ENCODE results near the gene PSTPIP2.

PSTPIP2 gene

GRCh38 chr18:45954070-45954934, 117.8 kb downstream of the PSTPIP2 start:
- Histone ChIP-seq H3K36me3 (ENCODE audit: control insufficient read depth, insufficient read depth, low read length) (peaks cover 57% of the 10 kb centered on the region), H3K4me1 (ENCODE audit: control insufficient read depth, insufficient read depth, low read length, poor library complexity, severe bottlenecking) (no peaks in the 10 kb centered on the region), H3K9me3 (ENCODE audit: control insufficient read depth, low read length) (no peaks in the 10 kb centered on the region), H3K27me3 (replicated peaks; ENCODE audit: control insufficient read depth, insufficient read depth, low read length, poor library complexity, severe bottlenecking) (no peaks in the 10 kb centered on the region), H3K27ac (ENCODE audit: insufficient read depth, low read length, poor library complexity, severe bottlenecking) (no peak overlapping the region), H3K4me3 (ENCODE audit: insufficient read depth, low read depth, low read length, poor library complexity, severe bottlenecking) (no peak overlapping the region)
- DNase-seq: no peak

DNA sequence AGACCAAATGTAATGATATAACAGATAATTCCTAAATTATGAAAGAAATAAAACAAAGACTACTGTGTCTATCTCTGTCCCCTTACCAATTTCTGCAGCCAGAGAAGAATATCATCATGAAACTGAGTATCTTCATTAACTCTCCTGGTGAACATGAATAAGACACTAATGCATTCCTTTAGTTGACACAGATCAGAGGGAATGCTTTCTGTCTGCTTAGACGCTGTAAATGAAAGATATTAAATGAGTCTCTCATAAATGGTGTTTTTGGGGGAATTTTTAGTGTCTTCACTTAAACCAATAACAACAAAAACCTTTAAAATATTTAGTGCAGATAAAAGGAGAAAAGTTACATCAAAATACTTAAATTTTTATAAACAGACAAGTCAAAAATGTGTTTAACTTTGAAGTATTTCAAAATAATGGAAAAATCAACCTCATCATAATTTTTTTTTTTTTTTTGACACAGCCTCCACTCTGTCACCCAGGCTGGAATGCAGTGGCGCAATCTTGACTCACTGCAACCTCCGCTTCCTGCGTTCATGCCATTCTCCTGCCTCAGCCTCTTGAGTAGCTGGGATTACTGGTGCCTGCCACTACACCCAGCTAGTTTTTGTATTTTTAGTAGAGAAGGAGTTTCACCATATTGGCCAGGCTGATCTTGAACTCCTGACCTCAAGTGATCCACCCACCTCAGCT, 120.9 kb downstream of the PSTPIP2 start:
- DNase-seq: no peak
- Histone ChIP-seq H3K27ac (ENCODE audit: insufficient read depth, low read length, poor library complexity, severe bottlenecking) (no peak overlapping the region), H3K4me1 (ENCODE audit: control insufficient read depth, insufficient read depth, low read length, poor library complexity, severe bottlenecking) (no peaks in the 10 kb centered on the region), H3K9me3 (ENCODE audit: control insufficient read depth, low read length) (no peaks in the 10 kb centered on the region), H3K27me3 (replicated peaks; ENCODE audit: control insufficient read depth, insufficient read depth, low read length, poor library complexity, severe bottlenecking) (no peaks in the 10 kb centered on the region), H3K4me3 (ENCODE audit: insufficient read depth, low read depth, low read length, poor library complexity, severe bottlenecking) (no peak overlapping the region), H3K36me3 (ENCODE audit: control insufficient read depth, insufficient read depth, low read length) (peaks cover 81% of the 10 kb centered on the region)

DNA sequence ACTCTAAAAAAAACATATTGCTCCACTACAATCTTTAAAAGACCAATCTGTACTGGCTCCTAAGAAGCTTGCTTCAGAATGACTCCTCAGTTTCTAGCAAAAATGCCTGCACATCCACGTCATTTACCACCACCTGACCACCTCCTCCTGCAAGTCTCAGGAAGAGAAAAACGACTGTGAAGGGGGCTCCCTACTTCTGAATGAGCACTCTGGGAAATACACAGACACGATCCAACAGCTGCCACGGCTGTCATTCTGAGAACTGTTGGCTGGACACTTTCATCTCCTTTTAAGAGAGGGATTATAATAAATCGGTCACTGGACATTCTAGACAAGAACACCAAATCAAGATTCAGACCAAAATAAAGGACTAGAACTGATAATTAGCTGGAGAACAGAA, 126.4 kb downstream of the PSTPIP2 start:
- no peak for DNase-seq
- H3K27ac ChIP-seq (ENCODE audit: insufficient read depth, low read length, poor library complexity, severe bottlenecking): no peak overlapping the region
- H3K9me3 ChIP-seq (ENCODE audit: control insufficient read depth, low read length): no peaks in the 10 kb centered on the region
- H3K4me3 ChIP-seq (ENCODE audit: insufficient read depth, low read depth, low read length, poor library complexity, severe bottlenecking): no peak overlapping the region
- H3K27me3 ChIP-seq (replicated peaks; ENCODE audit: control insufficient read depth, insufficient read depth, low read length, poor library complexity, severe bottlenecking): no peaks in the 10 kb centered on the region
- no peaks in the 10 kb centered on the region for H3K4me1 ChIP-seq (ENCODE audit: control insufficient read depth, insufficient read depth, low read length, poor library complexity, severe bottlenecking)
- peaks cover 84% of the 10 kb centered on the region for H3K36me3 ChIP-seq (ENCODE audit: control insufficient read depth, insufficient read depth, low read length)

- Histone ChIP-seq H3K36me3 (ENCODE audit: control insufficient read depth, insufficient read depth, low read length) (peaks cover 72% of the 10 kb centered on the region), H3K4me1 (ENCODE audit: control insufficient read depth, insufficient read depth, low read length, poor library complexity, severe bottlenecking) (peaks cover 2% of the 10 kb centered on the region)
- DNase-seq: no peak
Measured at GRCh38 chr18:45940724-45941123, 131.3 kb downstream of the PSTPIP2 start.

DNA sequence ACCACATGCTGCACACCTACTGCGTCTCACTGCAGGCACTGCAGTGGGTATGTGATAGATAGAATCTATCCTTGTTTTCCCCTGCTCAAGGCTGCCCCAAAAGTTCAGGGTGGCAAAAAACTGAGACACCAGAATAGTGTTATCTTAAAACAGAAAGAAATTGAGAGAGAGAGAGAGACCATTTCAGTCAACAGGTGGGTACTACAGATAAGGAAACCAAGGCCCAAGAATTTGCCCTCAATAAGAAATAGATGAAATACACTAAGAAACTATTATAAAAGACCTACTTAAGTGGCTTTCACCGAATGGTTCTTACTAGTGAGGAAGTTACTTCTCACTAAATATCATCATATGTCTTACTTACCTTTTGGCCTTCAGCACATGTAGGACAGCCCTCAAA, 132.8 kb downstream of the PSTPIP2 start:
- no peak overlapping the region for H3K27ac ChIP-seq (ENCODE audit: insufficient read depth, low read length, poor library complexity, severe bottlenecking)
- no peaks in the 10 kb centered on the region for H3K9me3 ChIP-seq (ENCODE audit: control insufficient read depth, low read length)
- H3K4me3 ChIP-seq (ENCODE audit: insufficient read depth, low read depth, low read length, poor library complexity, severe bottlenecking): no peak overlapping the region
- no peaks in the 10 kb centered on the region for H3K27me3 ChIP-seq (replicated peaks; ENCODE audit: control insufficient read depth, insufficient read depth, low read length, poor library complexity, severe bottlenecking)
- peaks cover 66% of the 10 kb centered on the region for H3K36me3 ChIP-seq (ENCODE audit: control insufficient read depth, insufficient read depth, low read length)
- H3K4me1 ChIP-seq (ENCODE audit: control insufficient read depth, insufficient read depth, low read length, poor library complexity, severe bottlenecking): peaks cover 2% of the 10 kb centered on the region
- DNase-seq: no peak

More at GRCh38 chr18:45940724-45941123, 131.3 kb downstream of the PSTPIP2 start:
- Histone ChIP-seq H3K27me3 (replicated peaks; ENCODE audit: control insufficient read depth, insufficient read depth, low read length, poor library complexity, severe bottlenecking) (no peaks in the 10 kb centered on the region), H3K4me3 (ENCODE audit: insufficient read depth, low read depth, low read length, poor library complexity, severe bottlenecking) (no peak overlapping the region), H3K27ac (ENCODE audit: insufficient read depth, low read length, poor library complexity, severe bottlenecking) (no peak overlapping the region), H3K9me3 (ENCODE audit: control insufficient read depth, low read length) (no peaks in the 10 kb centered on the region)

- Histone ChIP-seq H3K27ac (ENCODE audit: insufficient read depth, low read length, poor library complexity, severe bottlenecking) (no peak overlapping the region), H3K4me1 (ENCODE audit: control insufficient read depth, insufficient read depth, low read length, poor library complexity, severe bottlenecking) (peaks cover 2% of the 10 kb centered on the region), H3K36me3 (ENCODE audit: control insufficient read depth, insufficient read depth, low read length) (peaks cover 60% of the 10 kb centered on the region), H3K27me3 (replicated peaks; ENCODE audit: control insufficient read depth, insufficient read depth, low read length, poor library complexity, severe bottlenecking) (no peaks in the 10 kb centered on the region), H3K4me3 (ENCODE audit: insufficient read depth, low read depth, low read length, poor library complexity, severe bottlenecking) (no peak overlapping the region), H3K9me3 (ENCODE audit: control insufficient read depth, low read length) (no peaks in the 10 kb centered on the region)
- no peak for DNase-seq
Measured at GRCh38 chr18:45938488-45938935, 133.5 kb downstream of the PSTPIP2 start.

DNA sequence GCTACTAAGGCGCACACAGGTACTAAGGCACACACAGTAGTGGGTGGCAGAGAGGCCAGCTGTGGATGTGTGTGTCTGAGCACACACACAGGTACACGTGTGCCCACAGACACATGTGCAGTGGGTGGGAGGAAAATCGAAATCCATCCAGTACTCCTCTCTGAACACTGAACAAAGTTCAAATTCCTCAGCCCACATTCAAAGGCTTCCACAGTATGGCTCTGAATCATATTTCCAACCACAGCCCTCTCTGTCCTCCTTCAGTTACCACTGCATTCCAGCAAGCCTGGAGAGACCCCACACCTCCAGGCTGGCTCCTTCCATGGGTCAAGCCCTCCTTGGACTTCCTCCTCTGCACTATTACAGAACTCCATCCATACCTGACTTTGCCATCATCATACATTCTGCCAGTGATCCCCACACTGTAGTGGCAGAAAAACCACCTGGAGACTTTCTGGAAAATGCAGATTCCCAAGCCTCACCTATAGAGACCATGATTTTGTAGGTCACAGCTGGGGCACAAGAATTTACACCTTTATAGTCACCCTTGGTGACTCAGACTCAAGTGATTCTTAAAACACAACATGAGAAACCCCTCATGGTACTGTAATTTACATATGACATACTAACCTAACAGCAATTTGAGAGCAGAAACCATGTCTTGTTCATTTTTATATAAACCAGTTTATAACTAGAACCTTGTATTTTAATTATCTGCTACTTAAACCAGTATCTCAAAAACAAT, 136.3 kb downstream of the PSTPIP2 start:
- no peak for DNase-seq
- peaks cover 51% of the 10 kb centered on the region for H3K36me3 ChIP-seq (ENCODE audit: control insufficient read depth, insufficient read depth, low read length)
- no peak overlapping the region for H3K4me3 ChIP-seq (ENCODE audit: insufficient read depth, low read depth, low read length, poor library complexity, severe bottlenecking)
- H3K27me3 ChIP-seq (replicated peaks; ENCODE audit: control insufficient read depth, insufficient read depth, low read length, poor library complexity, severe bottlenecking): no peaks in the 10 kb centered on the region
- no peak overlapping the region for H3K27ac ChIP-seq (ENCODE audit: insufficient read depth, low read length, poor library complexity, severe bottlenecking)
- H3K4me1 ChIP-seq (ENCODE audit: control insufficient read depth, insufficient read depth, low read length, poor library complexity, severe bottlenecking): peaks cover 2% of the 10 kb centered on the region
- H3K9me3 ChIP-seq (ENCODE audit: control insufficient read depth, low read length): no peaks in the 10 kb centered on the region

All from effector memory CD4-positive, alpha-beta T cell (primary cell).